ENCODE results near the gene NYAP1. TPM values are rescaled to one million over a fixed set of nuclear protein-coding genes. Genes with fewer than 3 reads are reported as not detected.

NYAP1 gene
- total and polyA plus RNA-seq, 3 donors from 2014 or later = 15.7 to 27.3 (median 24.7) TPM

GRCh38 chr7:100472121-100472851 lies 11.4 kb upstream of the NYAP1 start:
- Histone ChIP-seq H3K4me3 (no peak overlapping the region), H3K27ac (peak overlapping the region; percentile 50 to 74), H3K9me3 (no peaks in the 10 kb centered on the region), H3K36me3 (ENCODE audit: low read depth, missing control alignments) (no peaks in the 10 kb centered on the region), H3K27me3 (no peaks in the 10 kb centered on the region), H3K4me1 (peaks cover 57% of the 10 kb centered on the region)
- WGBS, 2 donors = 46 to 68% methylated on average over 13 to 16 of the region's 16 CpGs
- no peak for TF ChIP-seq POLR2A (IDR thresholded peaks at IDR 0.05)
- no peak for TF ChIP-seq CTCF (IDR thresholded peaks at IDR 0.05)
- DNase-seq = no peak
- intact Hi-C loops (cut with DNase I; ENCODE audit: low total_unique reads) = no loop called here

GRCh38 chr7:100472854-100473499 lies 10.8 kb upstream of the NYAP1 start:
- Histone ChIP-seq H3K27me3 (no peaks in the 10 kb centered on the region), H3K27ac (peak overlapping the region; percentile 50 to 74), H3K36me3 (ENCODE audit: low read depth, missing control alignments) (no peaks in the 10 kb centered on the region), H3K4me3 (no peak overlapping the region), H3K4me1 (peaks cover 58% of the 10 kb centered on the region), H3K9me3 (no peaks in the 10 kb centered on the region)
- WGBS, 2 donors = 47 to 57% methylated on average over 14 of the region's 14 CpGs
- TF ChIP-seq POLR2A (IDR thresholded peaks at IDR 0.05) (no peak), CTCF (IDR thresholded peaks at IDR 0.05) (no peak)
- intact Hi-C loops (cut with DNase I; ENCODE audit: low total_unique reads) = no loop called here
- no peak for DNase-seq

GRCh38 chr7:100475549-100475948 lies 8.2 kb upstream of the NYAP1 start:
- Histone ChIP-seq H3K9me3 (no peaks in the 10 kb centered on the region), H3K27me3 (no peaks in the 10 kb centered on the region), H3K4me3 (peak overlapping the region in 1 of 2 donors; percentile 98), H3K36me3 (ENCODE audit: low read depth, missing control alignments) (no peaks in the 10 kb centered on the region), H3K4me1 (peaks cover 58% of the 10 kb centered on the region), H3K27ac (peak overlapping the region; percentile 93 to 95)
- intact Hi-C loops (cut with DNase I; ENCODE audit: low total_unique reads) = no loop called here
- TF ChIP-seq CTCF (IDR thresholded peaks at IDR 0.05) (no peak), POLR2A (IDR thresholded peaks at IDR 0.05) (no peak)
- peak; percentile 82 for DNase-seq
- WGBS, 2 donors = 27 to 43% methylated on average over 9 of the region's 9 CpGs

GRCh38 chr7:100476101-100476780 lies 7.5 kb upstream of the NYAP1 start:
- no peaks in the 10 kb centered on the region for H3K27me3 ChIP-seq
- H3K36me3 ChIP-seq (ENCODE audit: low read depth, missing control alignments) = no peaks in the 10 kb centered on the region
- 22 to 37% methylated on average over 6 of the region's 6 CpGs for WGBS, 2 donors
- intact Hi-C loops (cut with DNase I; ENCODE audit: low total_unique reads) = no loop called here
- no peaks in the 10 kb centered on the region for H3K9me3 ChIP-seq
- peaks cover 58% of the 10 kb centered on the region for H3K4me1 ChIP-seq
- peak overlapping the region; percentile 93 to 95 for H3K27ac ChIP-seq
- DNase-seq = no peak
- peak overlapping the region in 1 of 2 donors; percentile 98 for H3K4me3 ChIP-seq
- TF ChIP-seq POLR2A (IDR thresholded peaks at IDR 0.05) (no peak), CTCF (IDR thresholded peaks at IDR 0.05) (no peak)
